OCI-LY1 (cell line): ENCODE results near the gene TSEN54.

ENCODE experiments used
- EZH2 ChIP-seq: fragments of 200-600 bp; sonication (generic), shearing (Covaris generic); IDR thresholded peaks from 2 replicates; pipeline ENCODE4 v1.8.0; 2017; ENCODE audit warnings: borderline replicate concordance, mixed run types, mild to moderate bottlenecking, antibody characterized with exemption, low read length, moderate library complexity, mixed read lengths
- TF ChIP-seq, protein P1 (sequence below): fragments of 200-600 bp; sonication (generic), shearing (Covaris generic); IDR thresholded peaks from 2 replicates; pipeline ENCODE4 v1.5.1; 2017; ENCODE audit warnings: mild to moderate bottlenecking, antibody characterized with exemption, low read length, moderate library complexity, mixed read lengths

DNA sequence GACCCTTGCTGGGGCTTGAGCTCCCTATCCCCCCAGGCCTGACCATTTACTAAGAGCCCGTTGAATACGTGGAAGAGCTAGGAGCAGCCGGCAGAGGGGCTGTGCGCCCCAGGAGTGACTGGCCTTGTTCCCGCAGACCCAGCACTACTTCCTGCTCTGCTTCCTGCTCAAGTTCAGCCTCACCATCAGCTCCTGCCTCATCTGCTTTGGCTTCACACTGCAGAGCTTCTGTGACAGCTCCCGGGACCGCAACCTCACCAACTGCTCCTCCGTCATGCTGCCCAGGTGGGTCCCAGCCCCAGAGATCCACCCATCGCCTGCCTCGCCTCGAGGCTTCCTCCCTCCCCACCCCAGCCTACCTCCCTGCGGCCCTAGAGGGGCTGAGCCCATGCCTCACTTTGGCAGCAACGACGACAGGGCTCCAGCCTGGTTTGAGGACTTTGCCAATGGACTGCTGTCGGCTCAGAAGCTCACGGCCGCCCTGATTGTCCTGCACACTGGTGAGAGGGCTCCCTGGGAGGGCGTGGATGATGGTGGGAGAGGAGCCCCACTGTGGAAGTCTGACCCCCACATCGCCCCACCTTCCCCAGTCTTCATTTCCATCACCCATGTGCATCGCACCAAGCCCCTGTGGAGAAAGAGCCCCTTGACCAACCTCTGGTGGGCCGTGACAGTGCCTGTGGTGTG lies 18.1 kb upstream of the TSEN54 start:
- TF ChIP-seq, protein P1, sequence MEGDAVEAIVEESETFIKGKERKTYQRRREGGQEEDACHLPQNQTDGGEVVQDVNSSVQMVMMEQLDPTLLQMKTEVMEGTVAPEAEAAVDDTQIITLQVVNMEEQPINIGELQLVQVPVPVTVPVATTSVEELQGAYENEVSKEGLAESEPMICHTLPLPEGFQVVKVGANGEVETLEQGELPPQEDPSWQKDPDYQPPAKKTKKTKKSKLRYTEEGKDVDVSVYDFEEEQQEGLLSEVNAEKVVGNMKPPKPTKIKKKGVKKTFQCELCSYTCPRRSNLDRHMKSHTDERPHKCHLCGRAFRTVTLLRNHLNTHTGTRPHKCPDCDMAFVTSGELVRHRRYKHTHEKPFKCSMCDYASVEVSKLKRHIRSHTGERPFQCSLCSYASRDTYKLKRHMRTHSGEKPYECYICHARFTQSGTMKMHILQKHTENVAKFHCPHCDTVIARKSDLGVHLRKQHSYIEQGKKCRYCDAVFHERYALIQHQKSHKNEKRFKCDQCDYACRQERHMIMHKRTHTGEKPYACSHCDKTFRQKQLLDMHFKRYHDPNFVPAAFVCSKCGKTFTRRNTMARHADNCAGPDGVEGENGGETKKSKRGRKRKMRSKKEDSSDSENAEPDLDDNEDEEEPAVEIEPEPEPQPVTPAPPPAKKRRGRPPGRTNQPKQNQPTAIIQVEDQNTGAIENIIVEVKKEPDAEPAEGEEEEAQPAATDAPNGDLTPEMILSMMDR: no peak
- no peak for TF ChIP-seq EZH2
